Breast epithelium (tissue), 3 donors: ENCODE results near the gene ADPRM.

Source experiments
- POLR2A ChIP-seq: fragments of 450-650 bp; IDR thresholded peaks from one replicate; pipeline ENCODE4 v1.6.1; 2016; ENCODE audit warnings: antibody characterized with exemption, mild to moderate bottlenecking, moderate library complexity
- POLR2AphosphoS5 ChIP-seq, 3 donors: sonication (generic); formaldehyde crosslinking; IDR thresholded peaks; one replicate each; pipeline ENCODE4 v1.6.1; 2017; ENCODE audit warnings: antibody characterized with exemption in 3 of 3
- TF ChIP-seq, protein P1 (sequence below), 3 donors: fragments of 450-650 bp; IDR thresholded peaks; one replicate each; pipeline ENCODE4 v1.5.1; 2016 to 2017; ENCODE audit warnings: antibody characterized with exemption in 3 of 3, mild to moderate bottlenecking in 3 of 3, moderate library complexity in 3 of 3

DNA sequence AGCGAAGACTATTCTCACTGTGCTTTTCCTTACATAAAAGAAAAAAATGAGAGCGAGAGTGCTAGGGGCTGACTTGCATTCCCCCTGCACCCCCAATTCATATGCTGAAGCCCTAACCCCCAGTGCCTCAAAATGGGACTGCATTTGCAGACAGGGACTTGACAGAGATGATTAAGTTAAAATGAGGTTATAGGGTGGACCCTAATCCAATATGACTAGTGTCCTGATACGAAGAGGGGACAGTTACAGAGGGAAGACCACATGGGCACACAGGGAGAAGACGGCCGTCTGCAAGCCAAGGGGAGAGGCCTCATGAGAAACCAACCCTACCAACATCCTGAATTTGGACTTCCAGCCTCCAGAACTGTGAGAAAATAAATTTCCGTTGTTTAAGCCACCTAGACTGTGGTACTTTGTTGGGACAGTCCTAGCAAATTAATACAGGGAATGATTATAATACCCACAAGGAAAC, 34.0 kb downstream of the ADPRM start:
- TF ChIP-seq, protein P1, sequence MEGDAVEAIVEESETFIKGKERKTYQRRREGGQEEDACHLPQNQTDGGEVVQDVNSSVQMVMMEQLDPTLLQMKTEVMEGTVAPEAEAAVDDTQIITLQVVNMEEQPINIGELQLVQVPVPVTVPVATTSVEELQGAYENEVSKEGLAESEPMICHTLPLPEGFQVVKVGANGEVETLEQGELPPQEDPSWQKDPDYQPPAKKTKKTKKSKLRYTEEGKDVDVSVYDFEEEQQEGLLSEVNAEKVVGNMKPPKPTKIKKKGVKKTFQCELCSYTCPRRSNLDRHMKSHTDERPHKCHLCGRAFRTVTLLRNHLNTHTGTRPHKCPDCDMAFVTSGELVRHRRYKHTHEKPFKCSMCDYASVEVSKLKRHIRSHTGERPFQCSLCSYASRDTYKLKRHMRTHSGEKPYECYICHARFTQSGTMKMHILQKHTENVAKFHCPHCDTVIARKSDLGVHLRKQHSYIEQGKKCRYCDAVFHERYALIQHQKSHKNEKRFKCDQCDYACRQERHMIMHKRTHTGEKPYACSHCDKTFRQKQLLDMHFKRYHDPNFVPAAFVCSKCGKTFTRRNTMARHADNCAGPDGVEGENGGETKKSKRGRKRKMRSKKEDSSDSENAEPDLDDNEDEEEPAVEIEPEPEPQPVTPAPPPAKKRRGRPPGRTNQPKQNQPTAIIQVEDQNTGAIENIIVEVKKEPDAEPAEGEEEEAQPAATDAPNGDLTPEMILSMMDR (IDR thresholded peaks at IDR 0.05): no peak
- TF ChIP-seq POLR2A (no peak), POLR2AphosphoS5 (IDR thresholded peaks at IDR 0.05) (no peak)
